SK-N-SH (cell line): ENCODE results near the gene EFHD2. TPM values are rescaled to one million over a fixed set of nuclear protein-coding genes. Genes with fewer than 3 reads are reported as not detected.

Experiments used
- CTCF ChIA-PET: fragments of 300-600, 350-600 bp; formaldehyde crosslinking; extraction: SDS; loops from one replicate; lab custom pipeline; 2021; lab: Yijun Ruan, JAX
- POLR2A ChIA-PET: fragments of 350-600 bp; sonication (Branson Sonifier 250); formaldehyde crosslinking; extraction: SDS; loops from one replicate; lab custom pipeline; 2020; ENCODE audit warnings: antibody characterized with exemption, inconsistent platforms; lab: Yijun Ruan, JAX
- DNase-seq: peaks from one replicate; pipeline ENCODE4 v3.0.0; 2012
- H2AFZ ChIP-seq: fragments of 200-600 bp; sonication (generic); 2 replicates; pipeline ENCODE4 v1.8.1; 2016; ENCODE audit warnings: antibody characterized with exemption, mild to moderate bottlenecking, low read depth
- H3F3A ChIP-seq: fragments of 200-600 bp; sonication (generic); replicated peaks from 2 replicates; pipeline ENCODE3; 2016; ENCODE audit warnings: antibody characterized with exemption, mild to moderate bottlenecking; ENCODE audit not compliant: insufficient read depth
- H3K27ac ChIP-seq, 2 experiments: fragments of 200-500 bp in 1 of 2; fragments of 200-600 bp in 1 of 2; sonication (Bioruptor generic) in 1 of 2; sonication (generic), shearing (Covaris generic) in 1 of 2; 2 replicates each; pipeline versions ENCODE4 v1.5.1 to v1.6.1; 2014 to 2016; ENCODE audit warnings: low read depth in 2 of 2, inconsistent platforms in 1 of 2, low read length in 1 of 2, mild to moderate bottlenecking in 1 of 2, mixed read lengths in 1 of 2
- H3K27me3 ChIP-seq: fragments of 200-600 bp; sonication (generic), shearing (Covaris generic); 2 replicates; pipeline ENCODE4 v1.6.1; 2016; ENCODE audit warnings: mixed run types; ENCODE audit not compliant: insufficient read depth
- H3K36me3 ChIP-seq, 2 experiments: fragments of 200-500 bp in 1 of 2; fragments of 200-600 bp in 1 of 2; sonication (Bioruptor generic) in 1 of 2; sonication (generic) in 1 of 2; replicated peaks in 1 of 2; 2 replicates each; pipeline versions ENCODE3 to v1.5.1; 2014 to 2016; ENCODE audit warnings: low read length in 1 of 2, mild to moderate bottlenecking in 1 of 2; ENCODE audit not compliant: insufficient read depth in 2 of 2, control insufficient read depth in 1 of 2
- H3K4me1 ChIP-seq, 2 experiments: fragments of 200-500 bp in 1 of 2; fragments of 200-600 bp in 1 of 2; sonication (Bioruptor generic) in 1 of 2; sonication (generic), shearing (Covaris generic) in 1 of 2; 2 replicates each; pipeline versions ENCODE4 v1.5.1 to v1.6.1; 2014 to 2016; ENCODE audit warnings: low read depth in 1 of 2, low read length in 1 of 2, mixed run types in 1 of 2; ENCODE audit not compliant: insufficient read depth in 2 of 2, control insufficient read depth in 1 of 2
- H3K4me2 ChIP-seq: fragments of 200-600 bp; sonication (generic), shearing (Covaris generic); 2 replicates; pipeline ENCODE4 v1.6.1; 2017; ENCODE audit warnings: mixed run types
- H3K4me3 ChIP-seq, 2 experiments: fragments of 200-500 bp in 1 of 2; fragments of 200-600 bp in 1 of 2; sonication (Bioruptor generic) in 1 of 2; sonication (generic), shearing (Covaris generic) in 1 of 2; 2 replicates each; pipeline versions ENCODE4 v1.5.1 to v1.8.1; 2014 to 2016; ENCODE audit warnings: low read depth in 2 of 2, inconsistent platforms in 1 of 2, low read length in 1 of 2, mild to moderate bottlenecking in 1 of 2, mixed read lengths in 1 of 2, moderate library complexity in 1 of 2
- H3K79me2 ChIP-seq: fragments of 200-600 bp; sonication (generic); 2 replicates; pipeline ENCODE4 v1.8.1; 2017; ENCODE audit warnings: mild to moderate bottlenecking; ENCODE audit not compliant: insufficient read depth
- H3K9ac ChIP-seq: fragments of 200-600 bp; sonication (generic); 2 replicates; pipeline ENCODE4 v1.6.1; 2017; ENCODE audit warnings: mixed run types
- H3K9me2 ChIP-seq: fragments of 200-600 bp; sonication (generic); 2 replicates; pipeline ENCODE4 v1.6.1; 2017; ENCODE audit warnings: mixed run types
- H3K9me3 ChIP-seq: fragments of 200-600 bp; sonication (generic); 2 replicates; pipeline ENCODE4 v1.6.1; 2017; ENCODE audit warnings: mixed run types, mild to moderate bottlenecking, moderate library complexity
- H4K20me1 ChIP-seq: fragments of 200-600 bp; sonication (generic); 2 replicates; pipeline ENCODE4 v1.6.1; 2017; ENCODE audit warnings: mild to moderate bottlenecking, mixed run types; ENCODE audit not compliant: insufficient read depth
- CHD2 ChIP-seq: fragments of 150-350 bp; IDR thresholded peaks from 2 replicates; pipeline ENCODE4 v1.6.1; 2018; ENCODE audit warnings: low read length; ENCODE audit not compliant: partially characterized antibody
- ELF1 ChIP-seq: IDR thresholded peaks from 2 replicates; pipeline ENCODE4 v1.4.0; 2012
- EP300 ChIP-seq, 2 experiments: IDR thresholded peaks; 2 replicates each; pipeline versions ENCODE4 v1.4.0 to v1.6.1; 2012; ENCODE audit warnings: borderline replicate concordance in 1 of 2, low read depth in 1 of 2, low read length in 1 of 2
- EZH2phosphoT487 ChIP-seq: fragments of 200-600 bp; sonication (generic); IDR thresholded peaks from 2 replicates; pipeline ENCODE4 v1.6.1; 2017; ENCODE audit warnings: low read depth, mixed run types, mild to moderate bottlenecking, antibody characterized with exemption, moderate library complexity, borderline replicate concordance
- FOSL2 ChIP-seq: IDR thresholded peaks from 2 replicates; pipeline ENCODE4 v1.4.0; 2012; ENCODE audit warnings: low read depth, mild to moderate bottlenecking, moderate library complexity, borderline replicate concordance
- FOXM1 ChIP-seq: IDR thresholded peaks from 2 replicates; pipeline ENCODE4 v1.4.0; 2012; ENCODE audit warnings: low read depth, mild to moderate bottlenecking
- GATA2 ChIP-seq: sonication (generic); formaldehyde crosslinking; IDR thresholded peaks from 2 replicates; pipeline ENCODE4 v1.5.0; 2020; ENCODE audit warnings: mild to moderate bottlenecking, missing genetic modification reagents
- IRF3 ChIP-seq: fragments of 150-350 bp; IDR thresholded peaks from 2 replicates; pipeline ENCODE4 v1.6.1; 2016; ENCODE audit warnings: mild to moderate bottlenecking, low read depth, low read length
- JUND ChIP-seq: IDR thresholded peaks from 2 replicates; pipeline ENCODE4 v1.4.0; 2012
- MAX ChIP-seq: IDR thresholded peaks from 2 replicates; pipeline ENCODE4 v1.4.0; 2012; ENCODE audit warnings: low read depth
- NRF1 ChIP-seq: IDR thresholded peaks from 2 replicates; pipeline ENCODE4 v1.6.1; 2012; ENCODE audit warnings: low read depth, mild to moderate bottlenecking, low read length
- RAD21 ChIP-seq: IDR thresholded peaks from 2 replicates; pipeline ENCODE4 v1.6.1; 2012; ENCODE audit warnings: mild to moderate bottlenecking, low read length
- RCOR1 ChIP-seq: fragments of 150-350 bp; IDR thresholded peaks from 2 replicates; pipeline ENCODE4 v1.6.1; 2017; ENCODE audit warnings: antibody characterized with exemption, low read length
- SMC3 ChIP-seq: IDR thresholded peaks from 2 replicates; pipeline ENCODE4 v1.6.1; 2012; ENCODE audit warnings: low read depth, low read length, improper control_type of control experiment
- USF1 ChIP-seq: IDR thresholded peaks from 2 replicates; pipeline ENCODE4 v1.4.0; 2012; ENCODE audit warnings: low read depth, borderline replicate concordance
- USF2 ChIP-seq: fragments of 150-350 bp; IDR thresholded peaks from 2 replicates; pipeline ENCODE4 v1.6.1; 2017; ENCODE audit warnings: antibody characterized with exemption, low read length, low read depth, borderline replicate concordance
- YY1 ChIP-seq: IDR thresholded peaks from 2 replicates; pipeline ENCODE4 v1.4.0; 2012; ENCODE audit warnings: low read depth, mild to moderate bottlenecking
- ZBTB33 ChIP-seq: IDR thresholded peaks from 2 replicates; pipeline ENCODE4 v1.4.0; 2012; ENCODE audit warnings: low read depth, borderline replicate concordance
- WGBS: methylation state at CpG from one replicate; pipeline ENCODE4 v1.1.6; 2017; ENCODE audit warnings: low lambda C conversion rate; 5-methylcytosine and 5-hydroxymethylcytosine counted together
- polyA plus RNA-seq, 3 experiments: library from polyadenylated mRNA; depleted of rRNA; stranded (reverse); fragments of >200 nt; gene quantifications; 2 replicates each; pipeline ENCODE4 v1.2.3, GENCODE V29; 2012

The EFHD2 gene
- polyA plus RNA-seq, 1 of the 3 experiments (the other 2 are of a cell fraction): 59.8 TPM

GRCh38 chr1:15407580-15407979 is 2.1 kb upstream of the EFHD2 start:
- TF ChIP-seq USF2: no peak
- TF ChIP-seq CHD2: no peak
- no peak for TF ChIP-seq SMC3
- TF ChIP-seq EZH2phosphoT487: no peak
- no peak for TF ChIP-seq MAX
- TF ChIP-seq EP300 (IDR thresholded peaks at IDR 0.05; ENCODE audit: borderline replicate concordance in 1 of 2, low read depth in 1 of 2, low read length in 1 of 2): no peak
- TF ChIP-seq GATA2 (CRISPR knock-in tag): no peak
- no peak for TF ChIP-seq YY1
- no peak for TF ChIP-seq IRF3
- TF ChIP-seq JUND: no peak
- no peak for TF ChIP-seq RCOR1
- TF ChIP-seq NRF1: no peak
- no peak for TF ChIP-seq FOXM1
- no peak for TF ChIP-seq USF1
- TF ChIP-seq RAD21: no peak
- no peak for TF ChIP-seq ELF1
- TF ChIP-seq FOSL2: no peak
- TF ChIP-seq ZBTB33: no peak
- TF ChIP-seq, all 33 proteins: peak for 0
- Histone ChIP-seq H2AFZ (no peak overlapping the region), H3K9me3 (no peaks in the 10 kb centered on the region), H3K4me3 (no peak overlapping the region), H3K27ac (peak overlapping the region in 1 of 2 experiments; percentile 77; a peak in 2 of 4 replicates), H3K36me3 (no peaks in the 10 kb centered on the region), H3K9me2 (no peaks in the 10 kb centered on the region), H4K20me1 (peaks cover 14% of the 10 kb centered on the region), H3F3A (peaks cover 20% of the 10 kb centered on the region), H3K4me1 (peaks cover 30 to 36% of the 10 kb centered on the region in 2 experiments; a peak in 3 of 4 replicates), H3K9ac (peak overlapping the region; percentile 9; the same call in 1 of the 2 replicates), H3K4me2 (peak overlapping the region; percentile 57), H3K27me3 (no peaks in the 10 kb centered on the region), H3K79me2 (peaks cover 26% of the 10 kb centered on the region)
- ChIA-PET CTCF (interaction anchor here (0.7 to 3.0 kb wide), 4 partner anchors 9 to 260 kb away, joined by 3 to 10 read pairs (median 3); no protein-coding TSS in a partner anchor), POLR2A (no interaction called here)
- no peak for DNase-seq
- WGBS: 42% methylated on average over 2 of the region's 7 CpGs
